Activated naive CD4-positive, alpha-beta T cell treated with anti-CD3 and anti-CD28 coated beads for 36 hours (primary cell): ENCODE measurements around the gene GFER. TPM values are rescaled to one million over a fixed set of nuclear protein-coding genes. Genes with fewer than 3 reads are reported as not detected.
"Not testable (repeated sequence)": the region's sequence is repeated elsewhere in the genome, so short reads cannot be mapped to it uniquely, and the experiment has no call there.

Experiments used
- CTCF ChIA-PET: fragments of 350-600 bp; sonication (Branson Sonifier 250); formaldehyde crosslinking; loops from one replicate; lab custom pipeline; 2021; ENCODE audit warnings: antibody characterized with exemption; lab: Charles Lee
- DNase-seq: peaks from one replicate; pipeline ENCODE4 v3.0.0-alpha.2; 2020
- H3K27ac Mint-ChIP-seq: one replicate; pipeline ENCODE4 v1.8.0; 2021; ENCODE audit warnings: mild to moderate bottlenecking, mixed read lengths
- H3K27me3 Mint-ChIP-seq: one replicate; pipeline ENCODE4 v1.8.0; 2021; ENCODE audit warnings: low read depth, mixed read lengths
- H3K36me3 Mint-ChIP-seq: one replicate; pipeline ENCODE4 v1.8.0; 2021; ENCODE audit warnings: low read depth, mixed read lengths
- H3K4me1 Mint-ChIP-seq: one replicate; pipeline ENCODE4 v1.8.0; 2021; ENCODE audit warnings: low read depth, mixed read lengths
- H3K4me3 Mint-ChIP-seq: one replicate; pipeline ENCODE4 v1.8.0; 2021; ENCODE audit warnings: mild to moderate bottlenecking, moderate library complexity, mixed read lengths
- H3K9me3 Mint-ChIP-seq: one replicate; pipeline ENCODE4 v1.8.0; 2021; ENCODE audit warnings: mixed read lengths
- intact Hi-C: fragments of 100-400 bp; cut with micrococcal nuclease; formaldehyde crosslinking; loops from one replicate; pipeline ENCODE4 v1.15.1; 2023
- total RNA-seq, 2 experiments: library from RNA; stranded (reverse); gene quantifications; one replicate each; pipeline ENCODE4 v1.2.3, GENCODE V29; 2021

The GFER gene
- total RNA-seq, 2 experiments from 2014 or later = 29.8 to 30.1 TPM

DNA sequence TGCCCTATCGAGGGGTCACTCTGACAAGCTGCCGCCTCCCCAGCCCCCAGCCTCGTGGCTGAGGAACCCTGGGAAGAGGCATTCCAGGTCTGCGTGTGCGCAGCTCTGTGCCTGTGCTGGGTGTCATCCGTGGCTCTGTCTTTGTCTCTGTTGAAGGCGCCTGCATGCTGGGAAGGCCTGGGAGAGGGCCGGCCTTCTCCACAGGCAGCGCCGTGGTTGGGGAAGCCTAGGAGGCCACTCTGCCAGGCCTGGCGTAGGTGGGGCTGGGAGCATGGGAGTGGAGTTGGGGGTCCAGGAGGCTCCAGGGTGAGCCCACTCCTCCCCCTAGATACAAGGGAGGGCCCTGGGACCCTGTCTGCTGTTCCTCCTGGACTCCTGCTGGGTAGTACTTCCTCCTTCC lies 46.0 kb downstream of the GFER start:
- Mint-ChIP-seq H3K9me3 (no peaks in the 10 kb centered on the region), H3K27me3 (peaks cover 4% of the 10 kb centered on the region), H3K27ac (no peak overlapping the region), H3K36me3 (no peaks in the 10 kb centered on the region), H3K4me1 (peaks cover 10% of the 10 kb centered on the region), H3K4me3 (no peak overlapping the region)
- intact Hi-C loops = no loop called here
- DNase-seq = no peak
- CTCF ChIA-PET = interaction anchor here (0.8 kb wide), 1 partner anchor 18 kb away, joined by 3 read pairs; the partner anchor contains the start of gene TSC2

DNA sequence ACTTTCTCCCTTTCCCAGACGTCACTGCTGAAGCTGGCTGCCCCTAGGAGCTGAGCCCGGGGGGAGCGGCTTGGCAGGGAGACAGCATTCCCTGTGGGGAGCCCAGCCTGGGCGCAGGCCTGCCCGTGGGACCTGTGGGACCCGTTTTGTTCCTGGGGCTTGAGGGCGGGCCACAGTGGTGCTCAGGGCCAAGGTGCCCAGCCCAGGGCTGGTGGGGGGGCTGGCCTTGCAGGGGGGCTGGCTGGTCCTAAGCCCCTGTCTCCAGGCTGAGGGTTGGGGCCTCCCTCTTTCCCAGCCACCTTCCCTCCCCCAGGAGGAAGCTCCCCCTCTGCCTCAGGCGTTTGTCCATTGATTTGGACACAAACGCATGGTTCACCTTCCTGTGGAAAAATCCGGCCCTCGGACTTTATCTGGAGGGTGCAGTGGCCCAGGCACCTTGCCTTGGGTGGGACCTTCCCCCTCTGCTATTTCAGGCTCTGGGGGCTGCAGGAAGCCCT lies 47.1 kb downstream of the GFER start:
- intact Hi-C loops = no loop called here
- no peak for DNase-seq
- Mint-ChIP-seq H3K27me3 (peaks cover 4% of the 10 kb centered on the region), H3K27ac (no peak overlapping the region), H3K4me3 (no peak overlapping the region), H3K9me3 (no peaks in the 10 kb centered on the region), H3K36me3 (no peaks in the 10 kb centered on the region), H3K4me1 (peaks cover 4% of the 10 kb centered on the region)
- CTCF ChIA-PET = interaction anchor here (1.8 kb wide), 1 partner anchor 109 kb away, joined by 5 read pairs; no protein-coding TSS in a partner anchor

DNA sequence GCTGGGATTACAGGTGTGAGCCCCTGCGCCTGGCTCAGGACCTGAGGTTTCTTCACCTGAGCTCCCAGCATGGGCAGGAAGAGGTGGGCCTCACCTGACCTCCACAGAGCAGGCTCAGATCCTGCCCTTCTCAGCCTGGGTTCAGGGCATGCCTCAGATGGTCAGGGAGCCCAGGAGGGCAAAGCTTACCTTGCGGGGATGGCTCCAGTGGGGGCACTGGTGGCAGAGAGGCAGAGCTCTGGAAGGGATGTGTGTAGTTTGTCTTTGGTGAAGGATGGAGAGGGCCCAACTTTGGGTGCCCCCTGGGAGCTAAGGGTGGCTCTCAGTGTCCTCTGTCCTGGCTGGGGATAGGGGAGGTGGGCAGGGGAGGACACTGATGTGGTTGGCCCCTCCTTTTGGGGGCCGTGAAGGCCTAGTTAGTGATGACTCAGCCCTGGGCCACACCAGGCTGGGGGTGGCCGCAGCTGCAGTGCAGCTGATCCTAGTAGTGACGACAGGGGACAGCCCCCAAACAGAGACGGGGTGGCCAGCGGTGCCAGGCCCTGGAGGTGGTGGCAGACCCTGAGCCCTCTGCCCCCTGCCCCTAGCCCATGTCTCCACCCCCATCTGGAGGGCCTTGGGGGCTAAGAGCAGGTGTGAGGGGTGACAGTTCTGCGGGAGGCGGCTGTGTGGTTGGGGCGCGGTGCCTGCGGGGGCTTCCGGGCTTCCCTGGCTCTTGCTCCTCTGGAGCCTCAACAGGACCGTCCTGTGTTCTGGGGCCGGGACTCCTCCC lies 48.5 kb downstream of the GFER start:
- Mint-ChIP-seq H3K36me3 (no peaks in the 10 kb centered on the region), H3K27me3 (peaks cover 3% of the 10 kb centered on the region), H3K9me3 (no peaks in the 10 kb centered on the region), H3K27ac (no peak overlapping the region), H3K4me1 (peaks cover 2% of the 10 kb centered on the region), H3K4me3 (no peak overlapping the region)
- intact Hi-C loops = no loop called here
- DNase-seq = no peak
- CTCF ChIA-PET = interaction anchor here (1.8 kb wide), 1 partner anchor 108 kb away, joined by 5 read pairs; no protein-coding TSS in a partner anchor

GRCh38 chr16:2033057-2033908 lies 49.3 kb downstream of the GFER start:
- DNase-seq = no peak
- no peaks in the 10 kb centered on the region for H3K4me1 Mint-ChIP-seq
- CTCF ChIA-PET = no interaction called here
- intact Hi-C loops = no loop called here
- H3K4me3 Mint-ChIP-seq = no peak overlapping the region
- no peaks in the 10 kb centered on the region for H3K27me3 Mint-ChIP-seq
- H3K27ac Mint-ChIP-seq = no peak overlapping the region
- H3K36me3 Mint-ChIP-seq = no peaks in the 10 kb centered on the region
- no peaks in the 10 kb centered on the region for H3K9me3 Mint-ChIP-seq

DNA sequence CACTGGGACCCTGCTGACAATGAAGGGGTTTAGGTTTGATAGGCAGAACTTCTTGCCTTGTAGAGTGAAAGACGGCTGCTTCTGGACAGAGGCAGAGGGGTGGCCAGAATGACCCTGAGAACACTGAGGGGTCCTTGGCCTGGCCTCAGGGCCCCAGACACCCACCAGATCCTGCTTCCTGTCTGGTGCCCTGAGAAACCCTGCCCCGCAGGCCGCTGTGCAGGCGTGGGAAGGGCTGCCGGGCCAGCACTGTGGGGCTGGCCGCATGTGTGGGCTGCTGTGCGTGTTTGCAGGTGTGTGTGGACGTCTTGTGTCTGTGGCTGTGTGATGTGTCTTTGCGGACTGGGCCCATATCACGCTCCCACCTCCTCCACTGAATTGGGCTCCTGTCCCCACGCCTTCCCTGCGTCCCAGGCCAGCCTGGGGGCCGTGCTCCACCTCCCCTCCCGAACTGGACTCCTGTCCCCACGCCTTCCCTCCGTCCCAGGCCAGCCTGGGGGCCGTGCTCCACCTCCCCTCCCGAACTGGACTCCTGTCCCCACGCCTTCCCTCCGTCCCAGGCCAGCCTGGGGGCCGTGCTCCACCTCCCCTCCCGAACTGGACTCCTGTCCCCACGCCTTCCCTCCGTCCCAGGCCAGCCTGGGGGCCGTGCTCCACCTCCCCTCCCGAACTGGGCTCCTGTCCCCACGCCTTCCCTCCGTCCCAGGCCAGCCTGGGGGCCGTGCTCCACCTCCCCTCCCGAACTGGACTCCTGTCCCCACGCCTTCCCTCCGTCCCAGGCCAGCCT lies 50.1 kb downstream of the GFER start:
- H3K27ac Mint-ChIP-seq, H3K4me3 Mint-ChIP-seq, H3K4me1 Mint-ChIP-seq, CTCF ChIA-PET, DNase-seq, intact Hi-C loops, H3K9me3 Mint-ChIP-seq, H3K27me3 Mint-ChIP-seq, H3K36me3 Mint-ChIP-seq: not testable (repeated sequence)

DNA sequence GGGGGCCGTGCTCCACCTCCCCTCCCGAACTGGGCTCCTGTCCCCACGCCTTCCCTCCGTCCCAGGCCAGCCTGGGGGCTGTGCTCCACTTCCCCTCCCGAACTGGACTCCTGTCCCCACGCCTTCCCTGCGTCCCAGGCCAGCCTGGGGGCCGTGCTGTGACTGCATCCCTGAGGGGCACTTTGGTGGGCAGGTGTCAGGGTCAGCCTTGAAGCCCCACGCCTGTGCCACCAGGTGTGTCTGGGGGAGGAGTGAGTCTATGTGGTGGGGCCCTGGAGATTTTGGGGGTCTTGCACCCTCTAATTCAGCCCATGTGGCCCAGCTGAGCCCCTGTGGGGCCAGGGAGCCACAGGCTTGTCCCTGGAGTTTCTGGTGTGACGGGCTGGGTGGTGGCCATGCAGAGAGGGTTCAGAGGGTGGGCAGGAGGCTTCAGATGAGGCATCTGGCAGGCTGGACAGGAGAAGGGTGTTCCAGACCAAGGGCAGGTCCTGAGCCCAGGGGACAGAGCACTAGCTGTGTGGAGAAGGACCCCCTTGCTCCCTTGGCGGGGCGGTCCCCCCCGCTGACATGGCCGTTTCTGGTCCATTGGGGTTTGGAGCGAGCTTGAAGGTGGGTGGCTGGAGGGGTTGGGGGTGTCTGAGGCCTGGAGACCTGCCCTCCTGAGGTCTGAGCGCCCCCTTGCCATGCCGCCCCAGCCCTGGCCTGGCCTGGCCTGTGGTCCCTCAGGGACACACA lies 50.9 kb downstream of the GFER start:
- no peak for DNase-seq
- Mint-ChIP-seq H3K36me3 (no peaks in the 10 kb centered on the region), H3K4me1 (no peaks in the 10 kb centered on the region), H3K27me3 (no peaks in the 10 kb centered on the region), H3K4me3 (no peak overlapping the region), H3K9me3 (no peaks in the 10 kb centered on the region), H3K27ac (no peak overlapping the region)
- CTCF ChIA-PET = interaction anchor here (1.1 kb wide), 1 partner anchor 12 kb away, joined by 3 read pairs; no protein-coding TSS in a partner anchor
- intact Hi-C loops = no loop called here

DNA sequence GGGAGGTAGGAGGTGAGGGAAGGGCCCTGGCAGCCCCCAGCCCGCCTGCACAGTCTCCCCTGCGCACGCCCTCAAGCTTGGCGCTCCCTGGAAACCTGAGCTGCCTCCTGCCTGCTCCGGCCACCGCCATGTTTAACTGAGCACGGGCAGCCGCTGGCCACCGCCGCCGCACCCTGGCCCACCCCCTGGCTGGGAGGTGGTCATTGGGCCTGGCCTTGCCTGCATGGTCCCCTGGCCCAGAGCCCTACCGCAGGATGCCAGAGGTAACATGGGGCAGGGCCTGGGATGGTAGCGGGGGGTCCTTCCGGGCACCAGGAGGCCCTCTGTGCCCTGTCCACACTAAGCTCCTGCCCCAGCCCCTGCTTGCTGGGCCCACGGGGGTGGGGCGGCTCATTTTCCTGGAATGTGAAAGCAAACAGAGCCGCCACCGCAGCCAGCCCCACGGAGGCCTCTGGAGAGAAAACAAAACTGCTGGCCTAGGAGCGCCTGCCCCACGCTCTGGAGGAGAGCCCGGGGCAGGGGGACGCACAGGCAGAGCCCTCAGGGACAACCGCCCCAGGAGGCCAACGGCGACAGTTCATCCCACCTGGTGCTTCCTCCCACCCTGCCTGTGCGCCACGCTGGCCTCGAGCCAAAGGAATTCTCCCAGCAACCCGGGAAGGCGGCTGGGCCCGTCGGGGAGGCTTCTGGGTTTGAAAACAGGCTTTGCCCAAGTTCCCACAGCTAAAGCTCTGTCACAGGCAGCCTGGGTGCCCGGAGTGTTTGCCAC lies 51.6 kb downstream of the GFER start:
- H3K27ac Mint-ChIP-seq = no peak overlapping the region
- DNase-seq = no peak

DNA sequence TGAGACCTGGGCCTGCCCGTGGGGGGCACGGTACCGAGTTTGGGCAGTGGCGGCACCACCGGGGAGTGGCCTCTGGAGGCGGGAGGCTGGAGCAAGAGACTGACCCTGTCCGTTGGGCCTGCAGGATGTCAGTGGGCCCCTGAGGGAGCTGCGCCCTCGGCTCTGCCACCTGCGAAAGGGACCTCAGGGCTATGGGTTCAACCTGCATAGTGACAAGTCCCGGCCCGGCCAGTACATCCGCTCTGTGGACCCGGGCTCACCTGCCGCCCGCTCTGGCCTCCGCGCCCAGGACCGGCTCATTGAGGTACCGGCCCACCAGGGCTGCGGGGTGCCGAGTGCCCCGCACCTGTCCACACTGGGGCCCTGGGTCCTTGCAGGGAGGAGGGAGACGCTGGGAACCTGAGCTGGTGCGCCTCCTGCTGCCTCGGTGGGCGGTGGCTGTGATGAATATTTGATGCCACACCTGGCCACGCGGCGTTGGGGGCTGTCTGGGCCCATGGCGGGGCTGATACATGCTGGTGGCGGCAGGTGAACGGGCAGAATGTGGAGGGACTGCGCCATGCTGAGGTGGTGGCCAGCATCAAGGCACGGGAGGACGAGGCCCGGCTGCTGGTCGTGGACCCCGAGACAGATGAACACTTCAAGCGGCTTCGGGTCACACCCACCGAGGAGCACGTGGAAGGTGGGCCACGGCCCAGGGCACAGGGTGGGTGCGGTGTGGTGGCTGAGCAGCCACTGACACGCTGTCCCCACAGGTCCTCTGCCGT lies 52.4 kb downstream of the GFER start:
- H3K36me3 Mint-ChIP-seq = no peaks in the 10 kb centered on the region
- DNase-seq = no peak
- intact Hi-C loops = no loop called here
- CTCF ChIA-PET = interaction anchor here (1.1 kb wide), 1 partner anchor 14 kb away, joined by 3 read pairs; no protein-coding TSS in a partner anchor
- H3K4me1 Mint-ChIP-seq = no peaks in the 10 kb centered on the region
- no peak overlapping the region for H3K27ac Mint-ChIP-seq
- H3K9me3 Mint-ChIP-seq = no peaks in the 10 kb centered on the region
- no peak overlapping the region for H3K4me3 Mint-ChIP-seq
- H3K27me3 Mint-ChIP-seq = no peaks in the 10 kb centered on the region

More for the DNA sequence above, 51.6 kb downstream of the GFER start:
- Mint-ChIP-seq H3K4me3 (no peak overlapping the region), H3K36me3 (no peaks in the 10 kb centered on the region), H3K27me3 (no peaks in the 10 kb centered on the region), H3K4me1 (no peaks in the 10 kb centered on the region), H3K9me3 (no peaks in the 10 kb centered on the region)
- CTCF ChIA-PET = interaction anchor here (1.1 kb wide), 1 partner anchor 13 kb away, joined by 3 read pairs; no protein-coding TSS in a partner anchor
- intact Hi-C loops = no loop called here

DNA sequence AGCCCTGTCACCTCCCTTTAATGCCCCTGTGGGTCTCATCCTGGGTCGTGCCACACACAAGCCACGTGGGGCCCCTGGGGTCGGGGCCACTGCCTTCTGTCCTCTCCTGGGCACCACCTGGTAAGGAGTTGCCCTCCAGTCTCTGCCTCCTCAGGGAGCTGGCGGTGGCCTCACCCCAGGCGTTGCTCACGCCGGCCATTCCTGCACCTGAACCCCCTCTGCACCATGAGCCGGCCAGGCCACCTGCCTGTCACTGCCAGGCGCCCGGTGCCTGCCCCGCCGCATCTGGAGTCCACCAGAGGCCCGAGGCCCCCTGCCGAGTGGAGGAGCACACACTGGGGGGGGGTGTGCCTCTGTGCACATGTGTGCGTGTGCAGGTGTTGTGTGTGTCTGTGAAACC lies 53.1 kb downstream of the GFER start:
- intact Hi-C loops = no loop called here
- Mint-ChIP-seq H3K4me3 (no peak overlapping the region), H3K27me3 (no peaks in the 10 kb centered on the region), H3K27ac (no peak overlapping the region), H3K4me1 (no peaks in the 10 kb centered on the region), H3K9me3 (no peaks in the 10 kb centered on the region), H3K36me3 (no peaks in the 10 kb centered on the region)
- no peak for DNase-seq
- CTCF ChIA-PET = no interaction called here
